NCI-H2227 (cell line): ENCODE results near the gene TAS2R38.
A peak's percentile ranks its signal among the peaks of the same experiment; 100 is the strongest.
"Not testable (repeated sequence)": the region's sequence is repeated elsewhere in the genome, so short reads cannot be mapped to it uniquely, and the experiment has no call there.

Experiments used
- DNase-seq: peaks from one replicate; lab custom pipeline; 2025; ENCODE audit not compliant: unreplicated experiment; lab: John Stamatoyannopoulos, UW

TAS2R38 gene

GRCh38 chr7:141973673-141974072 lies at the start of gene TAS2R38:
Gene TAS2R38, minus strand, starts transcription at chr7:141973773. Its CDS starts 84 bp downstream, at chr7:141973689.
- DNase-seq, result no peak

- no peak for DNase-seq
These were observed 44.6 kb upstream of the TAS2R38 start for GRCh38 chr7:142018154-142018553.

GRCh38 chr7:142017451-142017850 lies 43.9 kb upstream of the TAS2R38 start:
- no peak for DNase-seq

GRCh38 chr7:142012825-142013511 lies 39.4 kb upstream of the TAS2R38 start:
- no peak for DNase-seq

GRCh38 chr7:142010952-142011548 lies 37.5 kb upstream of the TAS2R38 start:
- DNase-seq, result no peak

DNA sequence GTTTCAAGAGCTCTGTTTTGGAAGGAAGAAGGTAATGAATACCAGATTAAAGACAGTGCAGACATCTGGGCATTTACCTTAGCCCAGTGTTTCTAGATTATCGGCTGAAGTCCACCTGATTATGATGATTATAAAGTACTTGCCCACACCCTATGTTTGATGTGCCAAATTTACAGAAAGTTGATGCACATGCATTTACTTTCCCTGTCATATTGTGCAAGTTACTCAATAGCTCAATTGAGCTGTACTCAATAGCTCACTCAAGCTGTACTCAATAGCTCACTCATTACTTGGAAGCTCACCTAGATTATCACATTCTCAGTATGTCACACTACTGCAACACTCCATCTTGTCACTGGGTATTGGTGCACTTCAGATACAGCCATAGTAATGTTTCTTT lies 35.6 kb upstream of the TAS2R38 start:
- no peak for DNase-seq

DNA sequence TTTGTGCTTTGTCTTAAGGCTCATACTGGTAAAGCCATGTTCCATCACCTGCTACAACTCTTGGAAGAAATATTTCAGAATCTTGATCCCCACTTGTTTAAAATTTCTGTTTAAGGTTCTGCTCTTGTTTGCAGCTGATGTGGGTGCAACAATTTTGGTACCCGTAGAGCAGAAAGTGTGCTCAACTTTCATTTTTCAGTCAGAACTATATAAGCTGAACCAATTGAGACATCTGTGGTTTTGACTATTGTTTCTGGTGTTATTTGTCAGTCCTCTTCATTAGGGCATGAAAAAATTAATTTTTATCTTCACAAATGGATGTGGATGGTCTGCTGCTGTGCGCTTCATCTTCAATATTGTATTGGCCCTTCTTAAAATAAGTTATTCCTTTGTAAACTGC lies 33.0 kb upstream of the TAS2R38 start:
- no peak for DNase-seq

DNA sequence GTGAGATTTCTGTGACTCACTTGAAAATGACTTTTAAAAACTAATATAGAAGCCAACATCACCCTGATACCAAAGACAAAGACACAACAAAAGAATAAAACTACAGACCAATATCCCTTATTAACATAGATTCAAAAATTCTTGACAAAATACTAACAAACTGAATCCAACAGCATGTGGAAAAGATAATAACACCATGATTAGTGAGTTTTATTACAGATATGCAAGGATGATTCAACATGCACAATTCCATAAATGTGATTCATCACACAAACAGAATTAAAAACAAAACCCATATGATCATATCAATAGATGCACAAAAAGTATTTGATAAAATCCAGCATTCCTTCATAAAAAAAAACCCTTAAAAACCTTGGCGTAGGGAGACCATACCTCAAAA lies 28.6 kb upstream of the TAS2R38 start:
- no peak for DNase-seq

GRCh38 chr7:142001163-142001874 lies 27.7 kb upstream of the TAS2R38 start:
- no peak for DNase-seq

GRCh38 chr7:142000244-142000643 lies 26.7 kb upstream of the TAS2R38 start:
- DNase-seq, result no peak

GRCh38 chr7:141999058-141999623 lies 25.6 kb upstream of the TAS2R38 start:
- DNase-seq, result no peak

- no peak for DNase-seq
These were observed 19.8 kb upstream of the TAS2R38 start for GRCh38 chr7:141993354-141993753.

GRCh38 chr7:141992688-141993087 lies 19.1 kb upstream of the TAS2R38 start:
- no peak for DNase-seq

GRCh38 chr7:141992156-141992555 lies 18.6 kb upstream of the TAS2R38 start:
- DNase-seq, result no peak

DNA sequence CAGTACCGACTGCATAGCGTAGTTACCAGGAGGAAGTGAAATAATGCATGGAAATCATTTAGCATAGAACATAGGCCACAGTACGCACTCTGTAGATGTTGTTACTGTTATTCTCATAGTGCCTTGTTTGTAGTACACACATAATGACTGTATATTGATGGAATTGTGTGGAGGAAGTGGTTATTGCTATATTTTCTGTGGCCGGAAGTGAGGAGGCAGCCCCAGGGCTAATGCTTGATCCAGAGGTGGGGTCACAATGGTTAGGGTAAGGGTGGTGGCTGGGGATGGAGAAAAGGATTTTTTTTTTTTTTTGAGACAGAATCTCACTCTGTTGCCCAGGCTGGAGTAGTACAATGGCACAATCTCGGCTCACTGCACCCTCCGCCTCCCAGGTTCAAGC lies 17.6 kb upstream of the TAS2R38 start:
- no peak for DNase-seq

DNA sequence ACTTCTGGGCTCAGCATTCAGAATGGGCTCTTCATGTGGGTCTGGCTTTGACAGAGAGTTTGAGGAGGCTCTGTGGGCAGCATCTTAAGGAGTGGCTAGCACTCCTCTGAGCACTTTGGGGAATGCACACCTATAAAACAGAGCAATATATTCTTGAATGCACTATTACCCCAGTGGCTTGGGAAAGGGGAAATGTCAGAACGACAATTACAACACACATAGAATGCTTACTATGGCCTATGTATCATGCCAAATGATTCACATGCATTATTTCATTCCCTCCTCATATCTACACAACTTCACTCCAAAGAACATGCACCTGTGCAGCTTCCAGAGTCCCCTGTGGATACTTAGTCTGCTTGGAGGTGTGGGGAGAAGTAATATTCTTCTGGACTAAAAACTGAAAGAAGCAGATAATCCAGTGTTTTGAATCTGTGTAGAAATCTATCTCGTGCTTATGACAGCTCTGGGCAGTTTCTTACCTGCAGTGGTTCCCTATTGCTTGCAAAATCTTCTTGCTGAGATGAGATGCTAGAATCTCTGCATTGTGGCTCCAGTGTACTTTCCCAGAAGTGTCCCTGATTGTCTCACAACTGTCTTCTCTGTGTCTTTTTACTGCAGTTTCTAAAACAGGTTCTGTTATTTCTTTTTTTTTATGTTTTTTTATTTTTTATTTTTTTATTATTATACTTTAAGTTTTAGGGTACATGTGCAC lies 16.6 kb upstream of the TAS2R38 start:
- DNase-seq, result no peak

GRCh38 chr7:141987803-141988202 lies 14.2 kb upstream of the TAS2R38 start:
- not testable (repeated sequence) for DNase-seq

GRCh38 chr7:141986923-141987322 lies 13.3 kb upstream of the TAS2R38 start:
- no peak for DNase-seq

DNA sequence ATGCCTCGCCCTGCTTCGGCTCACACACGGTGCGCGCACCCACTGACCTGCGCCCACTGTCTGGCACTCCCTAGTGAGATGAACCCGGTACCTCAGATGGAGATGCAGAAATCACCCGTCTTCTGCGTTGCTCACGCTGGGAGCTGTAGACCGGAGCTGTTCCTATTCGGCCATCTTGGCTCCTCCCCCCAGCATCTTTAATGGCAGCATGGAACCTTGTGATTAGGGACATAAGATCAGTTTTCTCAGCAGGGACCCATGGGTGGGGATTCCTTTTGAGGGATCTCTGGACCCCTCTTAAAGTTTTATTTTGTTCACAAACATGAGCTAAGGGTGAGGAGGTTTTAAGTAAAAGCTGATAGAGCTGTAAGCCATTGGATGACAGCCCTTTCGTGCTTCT lies 12.4 kb upstream of the TAS2R38 start:
- peak; percentile 17 for DNase-seq

DNA sequence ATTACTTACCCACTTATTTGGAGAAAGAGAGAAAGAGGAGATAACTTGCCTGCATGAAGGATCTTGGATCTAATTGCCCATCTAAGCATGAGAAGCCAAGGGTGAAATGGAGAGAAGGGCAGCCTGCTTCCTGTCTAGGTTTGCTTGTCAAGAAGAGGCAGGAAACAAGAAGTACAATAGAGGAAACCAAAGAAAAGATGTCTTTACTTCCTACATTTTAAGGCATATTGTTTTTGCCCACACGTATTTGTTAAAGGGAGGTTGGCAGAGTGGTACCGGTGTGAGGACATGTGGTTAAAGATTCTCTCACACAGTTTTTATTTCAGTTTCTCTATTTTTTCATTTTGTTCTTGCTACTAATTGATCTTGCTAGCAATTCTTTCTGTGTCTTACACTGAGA lies 6.0 kb upstream of the TAS2R38 start:
- DNase-seq, result no peak

DNA sequence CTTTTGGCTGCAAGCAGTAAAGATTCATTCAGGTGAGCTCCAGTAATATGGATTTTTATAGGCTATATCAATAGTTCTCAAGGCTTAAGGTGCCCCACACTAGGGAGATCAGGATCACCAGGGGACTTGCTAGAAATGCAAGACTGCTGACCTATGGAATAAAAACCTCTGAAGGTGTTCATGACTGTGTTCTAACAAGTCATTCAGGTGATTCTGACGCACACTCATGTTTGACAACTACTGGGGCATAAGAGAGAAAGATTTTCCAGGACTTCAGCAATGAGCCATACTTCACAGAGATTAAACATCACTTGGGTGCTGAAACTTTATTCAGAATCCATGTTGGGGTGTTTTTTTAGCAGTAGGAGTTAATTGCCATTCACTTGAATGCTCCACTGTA lies 4.8 kb upstream of the TAS2R38 start:
- DNase-seq, result no peak
